ENCODE data around the gene HNRNPM.
A peak's percentile ranks its signal among the peaks of the same experiment; 100 is the strongest.
"Not testable (repeated sequence)": the region's sequence is repeated elsewhere in the genome, so short reads cannot be mapped to it uniquely, and the experiment has no call there.

Gene HNRNPM

GRCh38 chr19:8410718-8411117 is 34.1 kb upstream of the HNRNPM start:
- not testable (repeated sequence) for H3K27ac ChIP-seq (ENCODE audit: low read depth, low read length); H2AFZ ChIP-seq (ENCODE audit: insufficient read depth, low read length, poor library complexity)
- WGBS (ENCODE audit: extremely low coverage, insufficient coverage, insufficient read length), result no CpG with 5 or more reads among the region's 13 CpGs

GRCh38 chr19:8412783-8413628 is 31.8 kb upstream of the HNRNPM start, which contains the start of gene MARCHF2:
TSS of gene MARCHF2 (plus strand) at chr19:8413305. CDS start at chr19:8421841, 8,536 bp downstream.
- peak within 1 kb of the TSS; percentile 48 for H3K4ac ChIP-seq (ENCODE audit: low read depth, low read length)
- no peak within 1 kb of the TSS for H2BK5ac ChIP-seq (ENCODE audit: low read depth, low read length, poor library complexity)
- peak within 1 kb of the TSS; percentile 70 for H4K12ac ChIP-seq (ENCODE audit: low read depth, low read length)
- peaks cover 7% of the 10 kb centered on the region for H3K79me1 ChIP-seq (ENCODE audit: low read length)
- peak within 1 kb of the TSS; percentile 51 for H3K18ac ChIP-seq (ENCODE audit: low read length)
- DNase-seq, result peak; percentile 98
- peak within 1 kb of the TSS; percentile 76 for H4K91ac ChIP-seq (ENCODE audit: low read depth, low read length)
- peak within 1 kb of the TSS; percentile 68 for H3K14ac ChIP-seq (ENCODE audit: low read length)
- H3K23ac ChIP-seq (ENCODE audit: low read length), result no peak within 1 kb of the TSS
- peak within 1 kb of the TSS; percentile 53 for H2AK5ac ChIP-seq (ENCODE audit: low read length)
- no peaks in the 10 kb centered on the region for H3K27me3 ChIP-seq (ENCODE audit: insufficient read depth, low read length)
- H2BK12ac ChIP-seq (ENCODE audit: low read length), result no peak within 1 kb of the TSS
- peaks cover 12 to 14% of the 10 kb centered on the region in 2 experiments for H3K4me1 ChIP-seq (ENCODE audit: control insufficient read depth in 1 of 2, insufficient read depth in 2 of 2, low read length in 2 of 2)
- no peak within 1 kb of the TSS for H3K27ac ChIP-seq (ENCODE audit: low read depth, low read length)
- peak within 1 kb of the TSS; percentile 78 for H4K8ac ChIP-seq (ENCODE audit: low read depth, low read length)
- H3K4me2 ChIP-seq (ENCODE audit: low read length), result peak within 1 kb of the TSS; percentile 87
- H3K4me3 ChIP-seq (ENCODE audit: low read depth, low read length), result peak within 1 kb of the TSS; percentile 81
- H2BK120ac ChIP-seq (ENCODE audit: insufficient read depth, low read length, poor library complexity), result peak within 1 kb of the TSS; percentile 40
- no peak within 1 kb of the TSS for H3K9ac ChIP-seq (ENCODE audit: low read length)
- peaks cover 3% of the 10 kb centered on the region for H3K79me2 ChIP-seq (ENCODE audit: control insufficient read depth, insufficient read depth, low read length, poor library complexity)
- H2AFZ ChIP-seq (ENCODE audit: insufficient read depth, low read length, poor library complexity), result peak within 1 kb of the TSS; percentile 52
- no CpG with 5 or more reads among the region's 89 CpGs for WGBS (ENCODE audit: extremely low coverage, insufficient coverage, insufficient read length)
- no peaks in the 10 kb centered on the region for H3K36me3 ChIP-seq (ENCODE audit: control insufficient read depth in 1 of 2, insufficient read depth in 2 of 2, low read length in 2 of 2)
- no peaks in the 10 kb centered on the region for H3K9me3 ChIP-seq (ENCODE audit: insufficient read depth, low read depth, low read length)

More at GRCh38 chr19:8410718-8411117, 34.1 kb upstream of the HNRNPM start:
- not testable (repeated sequence) for H3K79me1 ChIP-seq (ENCODE audit: low read length); H3K4me3 ChIP-seq (ENCODE audit: low read depth, low read length); H3K36me3 ChIP-seq (ENCODE audit: control insufficient read depth in 1 of 2, insufficient read depth in 2 of 2, low read length in 2 of 2); H4K91ac ChIP-seq (ENCODE audit: low read depth, low read length); H4K8ac ChIP-seq (ENCODE audit: low read depth, low read length); H2BK5ac ChIP-seq (ENCODE audit: low read depth, low read length, poor library complexity); H3K4ac ChIP-seq (ENCODE audit: low read depth, low read length); H3K4me2 ChIP-seq (ENCODE audit: low read length); H3K14ac ChIP-seq (ENCODE audit: low read length); H2BK120ac ChIP-seq (ENCODE audit: insufficient read depth, low read length, poor library complexity); H3K79me2 ChIP-seq (ENCODE audit: control insufficient read depth, insufficient read depth, low read length, poor library complexity); H3K23ac ChIP-seq (ENCODE audit: low read length); H3K27me3 ChIP-seq (ENCODE audit: insufficient read depth, low read length); H3K18ac ChIP-seq (ENCODE audit: low read length); H4K12ac ChIP-seq (ENCODE audit: low read depth, low read length); H3K9me3 ChIP-seq (ENCODE audit: insufficient read depth, low read depth, low read length); H3K9ac ChIP-seq (ENCODE audit: low read length); H2BK12ac ChIP-seq (ENCODE audit: low read length); H2AK5ac ChIP-seq (ENCODE audit: low read length)
- peaks cover 10 to 11% of the 10 kb centered on the region in 2 experiments for H3K4me1 ChIP-seq (ENCODE audit: control insufficient read depth in 1 of 2, insufficient read depth in 2 of 2, low read length in 2 of 2)
- peak; percentile 47 to 72 for DNase-seq

- Histone ChIP-seq H2BK5ac (ENCODE audit: low read depth, low read length, poor library complexity) (no peak overlapping the region), H3K79me2 (ENCODE audit: control insufficient read depth, insufficient read depth, low read length, poor library complexity) (peaks cover 3% of the 10 kb centered on the region), H4K8ac (ENCODE audit: low read depth, low read length) (peak overlapping the region; percentile 78), H2AK5ac (ENCODE audit: low read length) (peak overlapping the region; percentile 53), H3K4ac (ENCODE audit: low read depth, low read length) (peak overlapping the region; percentile 48), H3K36me3 (ENCODE audit: control insufficient read depth in 1 of 2, insufficient read depth in 2 of 2, low read length in 2 of 2) (no peaks in the 10 kb centered on the region), H3K23ac (ENCODE audit: low read length) (no peak overlapping the region), H3K27me3 (ENCODE audit: insufficient read depth, low read length) (no peaks in the 10 kb centered on the region), H3K4me2 (ENCODE audit: low read length) (peak overlapping the region; percentile 87), H3K14ac (ENCODE audit: low read length) (peak overlapping the region; percentile 68), H4K91ac (ENCODE audit: low read depth, low read length) (peak overlapping the region; percentile 76), H3K9ac (ENCODE audit: low read length) (no peak overlapping the region), H4K12ac (ENCODE audit: low read depth, low read length) (peak overlapping the region; percentile 70), H3K4me3 (ENCODE audit: low read depth, low read length) (peak overlapping the region; percentile 81), H3K79me1 (ENCODE audit: low read length) (peaks cover 7% of the 10 kb centered on the region), H2BK12ac (ENCODE audit: low read length) (no peak overlapping the region), H3K9me3 (ENCODE audit: insufficient read depth, low read depth, low read length) (no peaks in the 10 kb centered on the region), H3K18ac (ENCODE audit: low read length) (peak overlapping the region; percentile 51), H3K27ac (ENCODE audit: low read depth, low read length) (no peak overlapping the region), H2AFZ (ENCODE audit: insufficient read depth, low read length, poor library complexity) (peak overlapping the region; percentile 52), H3K4me1 (ENCODE audit: control insufficient read depth in 1 of 2, insufficient read depth in 2 of 2, low read length in 2 of 2) (peaks cover 17 to 20% of the 10 kb centered on the region in 2 experiments), H2BK120ac (ENCODE audit: insufficient read depth, low read length, poor library complexity) (peak overlapping the region; percentile 40)
- no CpG with 5 or more reads among the region's 3 CpGs for WGBS (ENCODE audit: extremely low coverage, insufficient coverage, insufficient read length)
- no peak for DNase-seq
Observed at GRCh38 chr19:8413629-8413995, 31.2 kb upstream of the HNRNPM start.

GRCh38 chr19:8416796-8417195 is 28.0 kb upstream of the HNRNPM start:
- Histone ChIP-seq H3K9ac (ENCODE audit: low read length) (no peak overlapping the region), H3K23ac (ENCODE audit: low read length) (no peak overlapping the region), H3K4me3 (ENCODE audit: low read depth, low read length) (no peak overlapping the region), H3K27me3 (ENCODE audit: insufficient read depth, low read length) (no peaks in the 10 kb centered on the region), H2BK120ac (ENCODE audit: insufficient read depth, low read length, poor library complexity) (no peak overlapping the region), H3K27ac (ENCODE audit: low read depth, low read length) (no peak overlapping the region), H3K14ac (ENCODE audit: low read length) (no peak overlapping the region), H2BK5ac (ENCODE audit: low read depth, low read length, poor library complexity) (no peak overlapping the region), H3K4ac (ENCODE audit: low read depth, low read length) (no peak overlapping the region), H3K9me3 (ENCODE audit: insufficient read depth, low read depth, low read length) (no peaks in the 10 kb centered on the region), H2BK12ac (ENCODE audit: low read length) (peak overlapping the region; percentile 53), H2AFZ (ENCODE audit: insufficient read depth, low read length, poor library complexity) (no peak overlapping the region), H3K4me1 (ENCODE audit: control insufficient read depth in 1 of 2, insufficient read depth in 2 of 2, low read length in 2 of 2) (peaks cover 21 to 23% of the 10 kb centered on the region in 2 experiments), H4K12ac (ENCODE audit: low read depth, low read length) (no peak overlapping the region), H2AK5ac (ENCODE audit: low read length) (no peak overlapping the region), H3K79me2 (ENCODE audit: control insufficient read depth, insufficient read depth, low read length, poor library complexity) (peaks cover 3% of the 10 kb centered on the region), H4K8ac (ENCODE audit: low read depth, low read length) (no peak overlapping the region), H3K79me1 (ENCODE audit: low read length) (peaks cover 10% of the 10 kb centered on the region), H4K91ac (ENCODE audit: low read depth, low read length) (no peak overlapping the region), H3K18ac (ENCODE audit: low read length) (peak overlapping the region; percentile 59), H3K4me2 (ENCODE audit: low read length) (no peak overlapping the region), H3K36me3 (ENCODE audit: control insufficient read depth in 1 of 2, insufficient read depth in 2 of 2, low read length in 2 of 2) (peaks cover 0 to 2% of the 10 kb centered on the region in 2 experiments)
- no CpG with 5 or more reads among the region's 4 CpGs for WGBS (ENCODE audit: extremely low coverage, insufficient coverage, insufficient read length)
- no peak for DNase-seq
